ENCODE data around the gene SLC23A3.

DNA sequence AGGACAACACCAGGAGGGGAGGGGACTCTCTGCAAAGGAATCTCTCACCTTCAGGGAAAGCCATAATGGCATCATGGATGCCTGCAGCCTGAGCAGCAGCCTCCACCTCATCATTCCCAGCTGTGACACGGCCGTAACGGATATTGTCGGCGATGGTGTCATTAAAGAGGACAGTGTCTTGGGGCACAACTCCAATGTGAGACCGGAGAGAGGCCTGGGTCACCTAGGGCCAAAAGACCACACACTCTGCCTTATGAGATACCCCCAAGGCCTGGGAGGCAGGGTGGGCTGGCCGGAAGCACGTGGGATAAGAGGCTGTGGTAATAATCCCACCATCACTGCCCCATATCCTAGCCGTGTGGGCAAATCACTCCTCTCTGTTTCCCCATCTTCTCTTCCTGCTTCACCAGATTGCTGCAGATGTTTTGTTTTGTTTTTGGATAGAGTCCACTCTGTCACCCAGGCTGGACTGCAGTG is 41.1 kb upstream of the SLC23A3 start:
- TF ChIP-seq CTCF (conservative IDR thresholded peaks at IDR 0.05) (no peak), ZFX (IDR thresholded peaks at IDR 0.05) (no peak)

Data from C4-2B (cell line).